NCI-H1417 (cell line): ENCODE measurements around the gene TMEM132D.
A peak's percentile ranks its signal among the peaks of the same experiment; 100 is the strongest.
"Not testable (repeated sequence)": the region's sequence is repeated elsewhere in the genome, so short reads cannot be mapped to it uniquely, and the experiment has no call there.

ENCODE experiments used
- DNase-seq, 3 experiments: peaks; one replicate each; lab custom pipeline; 2025; lab: John Stamatoyannopoulos, UW

Gene TMEM132D

DNA sequence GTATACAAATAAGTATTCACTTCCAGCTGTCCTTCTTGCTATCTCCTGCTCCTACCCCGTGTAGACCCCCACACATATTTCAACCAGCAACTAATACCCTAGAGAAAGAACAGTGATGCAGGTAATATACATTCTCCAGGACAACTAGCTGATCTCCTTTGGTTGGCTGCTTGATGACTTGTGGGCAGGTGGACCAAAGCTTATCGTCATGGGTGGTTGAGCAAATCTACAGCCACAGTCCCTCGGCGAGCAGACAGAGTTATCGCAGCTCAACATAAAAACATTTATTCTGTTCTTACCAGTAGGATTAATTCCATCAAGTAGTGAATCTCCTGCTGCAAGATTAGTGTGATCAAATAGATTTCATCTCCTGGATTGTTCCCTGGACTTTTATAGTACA lies 314.3 kb downstream of the TMEM132D start:
- DNase-seq = no peak

DNA sequence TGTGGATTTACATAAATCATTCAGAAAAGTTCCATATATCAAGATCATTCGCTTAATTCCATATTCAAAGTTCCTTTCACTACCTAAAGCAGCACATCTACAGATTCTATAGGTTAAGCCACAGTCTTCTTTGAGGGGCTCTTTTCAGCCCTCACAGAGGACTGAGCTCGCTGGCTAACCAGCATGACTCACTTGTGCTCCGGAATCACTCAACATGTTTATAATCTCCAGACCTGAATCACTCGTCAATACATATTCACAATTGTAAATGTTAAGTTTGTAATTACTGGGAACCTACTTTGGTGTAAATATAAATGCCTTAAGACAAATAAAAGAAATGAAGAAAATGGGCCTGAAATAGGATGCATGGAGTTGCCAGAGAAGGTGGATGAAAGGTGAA lies 315.7 kb downstream of the TMEM132D start:
- no peak for DNase-seq

DNA sequence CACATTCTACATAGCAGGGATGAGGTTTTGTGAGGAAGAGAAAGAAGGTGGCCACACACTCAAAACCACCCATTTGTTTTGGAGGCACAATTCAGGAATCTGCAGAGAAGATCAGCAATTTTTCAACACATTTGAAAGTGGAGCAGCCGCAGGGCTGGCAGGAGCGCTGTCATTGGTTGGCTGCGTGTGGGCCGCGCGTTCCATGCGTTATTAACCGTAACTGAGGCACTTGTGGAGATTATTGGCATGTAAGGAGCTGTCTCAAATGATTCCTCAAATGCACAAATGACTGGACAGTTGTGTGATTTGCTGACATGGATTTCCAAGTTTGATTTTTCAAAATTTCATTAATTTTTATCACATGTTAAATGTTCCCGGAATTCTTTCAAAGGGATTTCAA lies 318.5 kb downstream of the TMEM132D start:
- no peak for DNase-seq

DNA sequence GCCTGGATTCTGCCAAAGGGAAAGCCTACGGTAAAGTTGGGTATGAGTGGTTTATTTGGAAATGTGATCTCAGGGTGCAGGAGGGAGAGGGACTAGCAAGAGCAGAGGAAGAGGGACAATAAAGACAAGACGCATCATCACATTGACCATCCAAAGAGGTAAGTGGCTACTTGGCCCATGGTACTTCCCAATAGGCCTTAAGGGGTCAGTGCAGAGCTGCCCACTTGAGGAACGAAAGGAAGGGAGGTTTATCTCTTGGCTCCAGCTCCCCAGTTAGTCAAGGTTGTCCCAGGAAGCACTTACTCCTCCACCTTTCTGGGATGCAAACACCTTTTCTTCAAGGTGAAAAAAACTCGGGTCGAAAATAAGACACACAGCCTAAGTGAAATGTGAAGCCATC lies 323.9 kb downstream of the TMEM132D start:
- DNase-seq = no peak

DNA sequence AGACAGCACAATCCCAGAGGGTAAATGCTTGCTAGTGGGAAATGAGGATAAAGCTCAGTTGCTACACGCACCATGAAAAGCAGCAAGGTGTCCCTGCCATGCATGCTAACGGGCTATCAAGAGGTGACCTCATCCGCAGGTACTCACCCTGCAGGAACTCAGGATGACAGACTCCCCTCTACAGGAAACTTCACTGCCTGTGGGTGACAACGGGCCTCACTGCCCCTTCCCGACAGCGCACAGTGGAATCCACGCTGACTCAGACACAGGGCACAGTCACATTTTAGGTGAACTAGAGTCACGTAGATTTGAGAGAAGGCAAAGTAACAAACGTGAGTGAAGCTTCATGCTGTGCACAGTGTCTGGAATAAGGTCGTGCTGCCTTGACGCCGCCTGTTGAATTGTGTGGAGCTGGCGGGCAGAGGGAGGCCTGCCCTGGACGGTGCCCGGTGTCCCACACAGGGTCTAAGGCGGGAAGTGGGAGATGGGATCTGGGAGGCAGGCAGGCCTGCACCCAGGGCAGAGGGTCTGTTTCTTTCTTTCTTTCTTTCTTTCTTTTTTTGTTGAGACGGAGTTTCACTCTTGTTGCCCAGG lies 331.8 kb downstream of the TMEM132D start:
- DNase-seq = no peak

DNA sequence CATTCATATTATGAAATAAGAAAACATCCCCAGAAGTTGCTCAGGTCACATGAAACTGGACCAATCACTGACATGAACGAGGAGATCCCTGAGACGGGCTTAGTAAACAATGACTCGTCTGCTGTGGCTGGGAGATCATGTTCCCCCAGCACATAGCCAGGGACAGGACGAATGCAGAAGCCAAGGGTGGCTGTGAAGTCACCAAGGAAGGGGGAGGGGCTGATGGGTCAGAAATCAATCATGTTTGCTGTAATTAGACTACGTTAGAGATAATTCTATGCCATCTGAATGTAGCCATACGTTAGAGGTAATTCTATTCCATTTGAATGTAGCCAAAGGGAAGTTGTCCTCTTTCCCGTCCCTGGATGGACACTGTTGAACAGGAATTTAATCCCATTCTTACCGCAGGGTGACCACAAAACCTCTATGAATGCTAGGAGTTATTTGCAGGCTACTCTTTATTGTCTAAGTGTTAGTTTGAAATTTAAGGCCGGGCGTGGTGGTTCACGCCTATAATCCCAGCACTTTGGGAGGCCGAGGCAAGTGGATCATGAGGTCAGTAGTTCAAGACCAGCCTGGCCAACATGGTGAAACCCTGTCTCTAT lies 332.9 kb downstream of the TMEM132D start:
- DNase-seq = no peak

DNA sequence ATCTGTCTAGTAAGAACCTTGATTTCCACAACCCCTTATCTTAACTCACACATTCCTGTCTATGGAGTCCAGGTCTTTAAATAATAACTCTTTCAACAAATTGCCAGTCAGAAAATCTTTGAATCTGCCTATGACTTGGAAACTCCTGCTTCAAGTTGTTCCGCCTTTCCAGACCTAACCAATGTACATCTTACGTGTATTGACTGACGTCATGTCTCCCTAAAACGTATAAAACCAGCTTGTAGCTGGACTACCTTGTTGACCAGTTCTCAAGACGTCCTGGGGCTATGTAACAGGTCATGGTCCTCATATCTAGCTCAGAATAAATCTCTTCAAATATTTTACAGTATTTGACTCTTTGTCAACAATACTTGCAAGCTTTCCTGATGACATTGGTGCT lies 337.0 kb downstream of the TMEM132D start:
- DNase-seq = no peak

DNA sequence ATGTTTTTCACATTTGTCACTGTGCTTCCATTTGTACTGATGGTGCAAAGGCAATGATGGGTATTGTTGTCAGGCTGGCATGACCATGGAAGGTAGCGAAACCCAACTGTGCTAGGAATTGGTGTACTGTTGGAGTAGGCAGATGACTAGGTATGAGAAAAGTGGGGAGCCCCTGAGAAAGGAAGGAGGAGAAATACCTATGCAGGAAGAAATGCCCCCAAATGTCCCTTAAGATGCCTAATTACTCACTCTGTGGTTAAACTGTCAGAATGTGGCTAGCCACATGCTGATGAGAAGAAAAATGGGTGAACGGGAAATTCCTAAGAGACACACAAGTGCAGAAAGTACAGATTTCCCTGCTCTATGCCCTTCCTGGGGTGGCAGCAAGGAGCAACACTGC lies 339.1 kb downstream of the TMEM132D start:
- no peak for DNase-seq

DNA sequence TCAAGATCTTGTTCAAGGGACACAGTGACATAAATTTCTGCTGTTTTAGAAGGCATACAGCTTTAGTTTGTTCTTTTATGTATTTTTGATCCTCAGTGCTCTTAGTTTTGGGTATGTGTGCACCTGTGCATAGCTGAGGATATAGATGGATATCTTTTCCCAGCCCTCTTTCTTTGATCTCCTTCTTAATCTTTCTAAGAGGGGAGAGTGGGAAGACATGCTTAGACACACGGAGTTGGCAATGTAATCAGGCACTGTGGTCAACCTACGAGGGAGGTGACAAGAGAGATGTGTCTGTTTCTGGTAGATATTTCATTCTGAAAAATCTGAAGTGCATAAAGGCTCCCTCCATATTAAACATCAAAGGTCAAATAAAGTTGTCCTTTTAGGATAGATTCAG lies 340.6 kb downstream of the TMEM132D start:
- DNase-seq = no peak

DNA sequence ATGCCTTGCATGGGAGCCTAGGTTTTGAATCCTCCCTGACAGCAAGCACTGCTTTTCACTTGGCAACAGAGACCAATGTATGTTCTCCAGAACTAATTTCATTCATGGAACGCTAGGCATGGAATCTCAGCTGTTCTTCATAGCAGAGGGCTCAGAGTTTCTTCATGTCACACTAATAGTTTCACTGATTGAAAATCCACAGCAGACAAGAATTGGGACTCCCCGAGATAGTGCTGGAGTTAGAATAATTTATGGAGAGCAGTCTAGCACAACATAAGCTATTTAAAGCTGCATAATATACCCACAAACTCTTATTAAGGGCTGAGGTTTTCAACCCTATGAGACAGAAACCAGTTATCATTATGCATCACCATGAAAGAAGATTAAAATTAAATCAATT lies 342.5 kb downstream of the TMEM132D start:
- no peak for DNase-seq

DNA sequence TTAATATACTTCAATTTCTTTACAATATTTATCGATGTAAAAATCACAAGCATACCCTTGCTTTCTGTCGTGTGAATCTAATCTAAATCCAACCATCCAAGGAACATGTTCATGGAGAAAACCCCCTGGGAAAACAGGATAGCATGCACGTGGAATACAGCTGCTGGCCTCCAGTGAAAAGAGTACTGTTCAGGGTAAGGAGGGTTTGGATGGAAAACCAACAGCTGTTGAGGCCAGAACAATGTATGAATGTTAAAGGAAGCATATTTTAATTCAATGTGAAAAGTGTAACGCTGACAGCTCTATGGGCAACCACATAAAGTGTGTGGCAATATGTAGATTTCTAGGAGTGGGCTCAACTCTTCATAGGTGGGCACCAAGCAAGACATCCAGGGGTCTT lies 344.0 kb downstream of the TMEM132D start:
- DNase-seq = no peak

DNA sequence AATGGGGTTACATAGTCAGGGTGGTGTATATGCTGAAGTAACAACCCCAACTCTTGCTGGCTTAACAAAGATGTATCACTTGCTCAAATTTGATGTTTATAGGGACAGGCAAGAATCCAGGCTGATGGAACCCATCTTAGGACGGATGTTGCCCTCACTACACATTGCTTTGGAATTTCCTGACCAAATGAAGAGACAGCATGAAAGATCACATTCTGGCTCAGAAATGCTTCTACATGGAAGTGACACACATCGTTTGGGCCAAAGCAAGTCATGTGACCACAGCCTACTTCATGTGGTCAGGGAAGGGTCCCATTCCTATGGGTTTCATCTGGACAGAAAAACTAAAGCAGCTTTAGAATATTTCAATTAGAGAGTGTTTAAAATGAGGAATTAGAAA lies 345.8 kb downstream of the TMEM132D start:
- DNase-seq = no peak

DNA sequence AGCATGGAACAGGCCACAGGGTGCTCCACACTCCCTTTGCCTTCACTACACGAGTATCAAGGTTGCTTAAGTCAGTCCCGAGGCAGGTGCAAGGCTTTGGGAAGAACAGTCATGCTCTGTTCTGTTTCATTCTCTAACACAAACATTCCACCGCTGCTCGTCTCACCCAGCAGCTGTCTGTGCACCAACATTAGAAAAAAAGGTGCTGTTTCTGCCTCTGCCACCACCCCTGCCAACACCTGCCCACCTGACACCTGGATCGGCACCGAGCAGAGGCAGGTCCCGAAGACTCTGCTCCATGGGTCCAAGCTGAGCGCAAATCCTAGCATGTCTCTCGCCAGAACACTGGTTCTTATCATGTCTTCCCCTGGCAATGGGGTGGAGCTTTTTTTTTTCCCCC lies 347.7 kb downstream of the TMEM132D start:
- DNase-seq = no peak

DNA sequence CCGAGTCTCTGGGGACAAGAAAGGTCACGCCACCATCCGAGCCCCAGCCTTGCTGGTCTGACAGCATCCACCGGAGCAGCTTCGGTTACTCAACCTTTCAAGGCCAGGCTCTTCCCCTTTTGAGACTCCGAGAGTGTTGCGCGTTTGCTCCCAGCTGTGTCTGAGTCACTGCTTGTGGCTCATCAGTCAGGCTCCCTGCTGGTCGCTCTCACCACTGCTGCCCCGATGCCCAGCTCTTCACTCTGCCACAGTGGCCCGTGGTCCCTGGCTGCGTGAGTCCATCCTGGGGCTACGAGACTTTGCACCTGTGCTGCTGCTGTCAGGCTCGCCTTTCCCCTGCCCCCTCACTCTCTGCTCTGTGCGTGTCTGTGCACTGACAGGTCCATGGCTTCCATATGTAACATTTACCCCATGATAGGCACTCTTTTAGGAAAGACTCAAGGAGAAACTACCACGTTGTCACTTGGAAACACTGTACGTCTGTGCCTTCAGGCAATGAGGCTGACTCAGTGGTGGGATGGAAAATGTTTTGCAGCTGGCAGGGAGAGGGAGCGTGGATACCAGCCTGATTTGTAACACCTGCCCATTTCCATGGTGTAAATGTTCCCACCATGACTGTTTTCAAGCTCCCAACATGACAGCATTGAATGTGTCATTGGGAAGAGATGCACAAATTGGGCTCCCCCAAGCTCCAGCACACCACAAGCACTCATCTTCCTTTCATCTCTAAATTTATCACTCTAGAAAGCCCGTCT lies 350.7 kb downstream of the TMEM132D start:
- DNase-seq = no peak

DNA sequence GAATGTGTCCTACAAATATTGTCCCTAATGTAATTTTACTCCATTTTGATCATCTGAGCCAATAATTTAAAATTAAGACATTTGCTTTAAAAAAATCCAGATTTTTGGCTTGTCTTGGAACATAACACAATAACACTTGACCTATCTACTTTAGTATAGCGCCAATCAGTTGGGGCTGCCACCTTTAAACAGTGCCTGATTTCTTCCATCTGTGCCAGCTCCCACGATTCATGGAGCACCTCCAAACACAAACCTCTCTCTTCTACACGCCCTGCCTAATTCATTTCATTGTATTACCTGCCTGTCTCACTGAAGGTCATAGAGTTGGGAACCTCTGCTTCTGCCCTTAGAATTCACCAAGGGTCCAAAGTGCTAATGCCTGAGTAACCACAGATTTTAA lies 352.4 kb downstream of the TMEM132D start:
- no peak for DNase-seq

DNA sequence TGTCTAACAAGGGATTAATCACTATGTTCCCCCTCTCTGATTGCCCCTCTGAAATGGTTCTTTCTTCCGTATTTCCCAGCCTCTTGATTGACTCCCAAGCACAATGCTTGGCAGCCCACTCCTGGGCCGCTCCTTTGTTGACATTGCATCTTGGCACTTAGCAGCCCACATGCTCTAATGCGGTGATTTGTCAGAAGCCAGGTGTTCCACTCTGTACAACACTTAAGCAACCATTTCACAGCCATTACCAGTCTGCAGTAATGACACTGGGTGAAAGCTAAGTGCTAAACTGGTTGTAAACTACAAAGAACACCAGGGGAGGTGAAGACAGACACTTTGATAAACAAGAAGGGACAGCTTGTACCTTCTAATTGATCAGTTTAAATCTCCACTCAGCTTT lies 353.5 kb downstream of the TMEM132D start:
- peak; percentile 25 to 99 (median 77) for DNase-seq

DNA sequence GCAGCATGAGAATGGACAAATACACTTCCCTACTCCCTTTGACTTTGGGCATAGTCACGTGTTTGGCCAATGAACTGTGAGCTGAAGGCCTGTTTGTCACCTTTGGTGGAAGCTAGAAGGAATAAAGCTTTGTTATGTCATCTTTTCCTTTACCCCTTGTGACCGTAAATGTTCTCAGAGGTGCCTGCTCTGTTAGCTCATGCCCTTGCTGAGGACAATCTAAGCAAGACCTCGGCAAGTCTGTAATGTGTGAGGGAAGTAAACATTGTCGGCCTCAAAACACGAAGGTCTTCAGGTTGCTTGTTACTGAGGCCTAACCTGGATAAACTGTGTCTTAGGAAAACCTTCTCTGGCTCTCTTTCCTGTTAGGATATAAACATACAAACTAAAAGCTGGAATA lies 354.2 kb downstream of the TMEM132D start:
- peak in 1 of 3 experiments; percentile 53 for DNase-seq

DNA sequence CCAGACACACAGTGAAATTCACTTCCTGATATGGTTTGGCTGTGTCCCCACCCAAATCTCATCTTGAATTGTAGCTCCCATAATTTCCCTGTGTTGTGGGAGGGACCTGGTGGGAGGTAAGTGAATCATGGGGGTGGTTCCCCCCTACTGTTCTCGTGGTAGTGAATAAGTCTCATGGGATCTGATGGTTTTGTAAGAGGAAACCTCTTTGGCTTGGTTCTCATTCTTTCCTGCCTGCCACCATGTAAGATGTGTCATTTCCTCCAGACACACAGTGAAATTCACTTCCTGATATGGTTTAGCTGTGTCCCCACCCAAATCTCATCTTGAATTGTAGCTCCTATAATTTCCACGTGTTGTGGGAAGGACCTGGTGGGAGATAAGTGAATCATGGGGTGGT lies 354.8 kb downstream of the TMEM132D start:
- not testable (repeated sequence) for DNase-seq

DNA sequence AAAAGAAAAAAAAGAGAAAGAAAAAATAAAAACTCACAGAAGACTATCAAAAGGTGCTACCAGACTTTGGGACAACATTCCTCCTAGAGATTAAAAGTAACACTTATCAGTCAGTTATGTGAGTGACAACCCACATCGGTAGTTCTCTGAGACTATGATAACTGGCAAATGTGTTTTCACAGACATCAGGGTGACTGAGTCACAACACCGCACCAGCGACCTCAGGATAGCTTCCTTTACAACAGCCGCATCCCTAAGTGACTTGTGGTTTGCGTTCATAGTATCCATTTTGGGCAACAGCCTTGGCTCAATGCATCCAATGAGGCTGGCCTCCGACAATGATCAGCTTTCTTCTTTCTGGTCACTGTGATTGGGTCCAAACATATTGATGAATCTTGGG lies 359.1 kb downstream of the TMEM132D start:
- no peak for DNase-seq

DNA sequence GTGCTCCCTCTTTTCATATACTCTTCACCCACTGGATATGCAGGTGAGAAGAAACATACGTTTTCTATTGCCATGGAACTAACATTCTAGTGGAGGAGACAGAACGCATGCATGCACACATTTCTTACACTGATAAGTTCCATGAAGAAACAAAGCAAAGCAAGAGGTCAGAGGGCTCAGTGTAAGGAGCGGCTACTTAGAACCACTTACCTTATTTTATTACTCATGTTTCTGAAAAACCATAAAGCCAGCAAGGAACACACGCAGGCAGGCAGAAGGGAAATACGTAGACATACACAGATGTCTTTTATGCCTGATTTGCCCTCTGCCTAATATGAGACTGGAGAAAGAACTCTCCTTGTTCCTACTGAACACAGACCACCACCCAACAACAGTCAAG lies 362.9 kb downstream of the TMEM132D start:
- DNase-seq = no peak

DNA sequence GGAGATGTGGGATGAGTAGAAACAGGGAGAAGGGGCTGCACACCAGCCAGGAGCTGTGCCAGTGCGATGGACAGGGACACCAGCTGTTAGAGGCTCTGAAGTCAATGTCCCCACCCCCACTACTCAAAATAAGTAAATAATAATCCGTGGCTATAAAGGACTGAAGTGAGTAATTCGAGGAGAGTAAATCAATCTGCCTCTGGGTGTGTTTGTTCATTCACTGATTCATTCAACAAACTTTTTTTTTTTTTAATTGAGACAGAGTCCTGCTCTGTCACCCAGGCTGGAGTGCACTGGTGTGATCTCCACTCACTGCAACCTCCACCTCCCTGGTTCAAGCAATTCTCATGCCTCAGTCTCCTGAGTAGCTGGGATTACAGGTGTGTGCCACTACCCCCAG lies 363.6 kb downstream of the TMEM132D start:
- DNase-seq = peak in 1 of 3 experiments; percentile 41

DNA sequence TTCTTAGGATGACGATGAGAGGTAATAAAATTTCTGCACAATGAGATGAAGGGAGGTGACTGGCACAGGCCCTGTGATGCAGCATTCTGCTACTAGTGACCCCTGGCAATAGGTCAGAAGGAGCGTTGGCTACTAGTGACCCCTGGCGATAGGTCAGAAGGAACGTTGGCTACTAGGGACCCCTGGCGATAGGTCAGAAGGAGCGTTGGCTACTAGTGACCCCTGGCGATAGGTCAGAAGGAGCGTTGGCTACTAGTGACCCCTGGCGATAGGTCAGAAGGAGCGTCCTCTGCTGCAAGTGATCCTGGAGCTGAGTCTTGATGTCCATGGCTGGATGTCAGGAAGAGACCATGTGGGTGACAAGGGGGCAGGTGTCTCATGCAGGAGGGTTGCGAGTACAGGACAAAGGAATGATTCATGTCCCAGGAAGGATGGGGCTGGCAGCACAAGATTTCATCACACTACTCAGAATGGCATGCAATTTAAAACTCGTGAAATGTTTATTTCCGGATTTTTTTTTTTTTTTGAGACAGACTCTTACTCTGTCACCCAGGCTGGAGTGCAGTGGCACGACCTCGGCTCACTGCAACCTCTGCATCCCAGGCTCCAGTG lies 365.0 kb downstream of the TMEM132D start:
- not testable (repeated sequence) for DNase-seq

DNA sequence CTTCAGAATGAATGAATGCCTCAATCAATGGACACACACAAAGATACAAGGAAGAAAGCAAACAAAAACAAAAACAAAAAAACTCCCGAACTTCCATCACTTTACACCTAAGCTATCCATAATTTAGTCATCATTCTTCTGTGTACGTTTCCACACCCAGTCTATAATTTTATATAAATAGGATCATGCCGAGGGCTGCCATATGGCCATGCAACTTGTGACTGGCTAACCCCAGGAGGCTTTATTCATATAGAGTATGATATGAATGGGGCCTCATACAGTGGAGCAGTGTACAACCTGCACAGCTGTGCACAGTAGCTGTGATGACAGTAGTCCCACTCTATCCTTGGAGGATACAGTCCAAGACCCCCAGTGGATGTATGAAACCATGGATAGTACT lies 365.7 kb downstream of the TMEM132D start:
- DNase-seq = no peak
